NCI-H146 treated with DMSO at 0.1 percent for 48 hours (cell line): Measurements from ENCODE around the gene ADAMTS14.

Experiments used
- DNase-seq: peaks from one replicate; lab custom pipeline; 2025; ENCODE audit not compliant: unreplicated experiment; lab: John Stamatoyannopoulos, UW

Gene ADAMTS14

DNA sequence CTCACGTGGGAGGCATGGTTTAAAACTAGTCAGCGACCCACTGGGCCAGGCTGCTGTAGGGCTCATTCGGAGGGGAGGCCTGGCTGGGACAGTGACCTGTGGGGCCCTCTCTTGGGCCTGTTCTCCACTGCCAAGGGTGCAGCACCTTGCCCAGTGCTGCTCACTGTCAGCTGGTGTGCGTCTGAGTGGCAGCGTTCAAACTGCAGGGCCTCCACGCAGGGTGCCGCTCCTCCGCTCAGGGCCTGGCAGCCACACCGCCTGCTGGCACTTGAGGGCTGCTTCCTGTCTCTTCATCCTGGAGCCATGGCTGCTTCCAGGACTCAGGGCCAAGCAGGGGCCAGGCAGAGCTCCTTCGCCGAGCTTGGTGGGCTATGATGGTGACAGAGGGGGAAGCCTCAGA lies 18.3 kb downstream of the ADAMTS14 start:
- no peak for DNase-seq

DNA sequence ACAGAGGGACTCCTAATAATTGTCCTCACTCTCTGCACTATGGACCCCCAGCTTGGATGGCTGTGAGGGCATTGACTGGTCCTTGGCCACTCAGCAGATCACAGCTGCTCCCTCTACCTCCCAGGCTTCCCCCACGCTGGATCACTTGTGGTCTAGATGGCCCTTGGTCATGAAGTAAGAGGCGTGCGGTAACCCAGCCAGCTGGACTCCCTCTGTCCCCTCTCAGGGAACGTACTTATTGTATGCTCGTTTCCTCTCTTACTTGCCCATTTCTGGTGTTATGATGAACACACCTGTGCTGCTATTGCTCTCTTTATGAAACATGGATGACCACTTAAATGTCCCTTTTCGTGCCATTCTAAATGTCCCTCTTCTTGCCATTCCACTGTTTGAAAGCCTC lies 19.3 kb downstream of the ADAMTS14 start:
- DNase-seq, result no peak

DNA sequence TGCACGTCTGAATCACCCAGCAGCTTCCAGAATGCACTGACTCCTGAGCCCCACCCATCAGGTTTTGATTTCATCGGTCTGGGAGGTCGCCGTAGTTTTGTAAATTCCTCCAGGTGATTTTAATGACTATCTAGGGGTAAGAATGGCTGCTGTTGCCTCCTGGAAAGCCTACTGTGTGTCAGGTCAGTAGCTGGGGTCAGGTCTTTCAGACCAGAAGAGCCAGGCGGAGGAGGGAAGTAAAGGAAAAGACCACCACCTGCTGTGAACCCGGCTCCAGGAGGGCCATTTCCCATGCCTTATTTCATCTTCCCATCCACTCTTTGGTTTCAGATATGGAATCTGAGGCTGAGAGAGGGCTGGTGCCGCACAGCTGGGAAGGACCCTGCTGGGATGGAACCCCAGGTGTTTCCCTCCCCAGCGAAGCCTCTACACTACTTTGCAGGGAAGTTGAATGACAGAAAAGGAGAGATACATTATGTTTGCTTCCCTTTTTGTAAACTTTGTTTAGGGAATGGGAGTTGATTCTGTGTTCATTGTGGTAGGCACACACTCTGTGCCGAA lies 19.8 kb downstream of the ADAMTS14 start:
- no peak for DNase-seq

GRCh38 chr10:70693619-70694335 lies 21.5 kb downstream of the ADAMTS14 start:
- DNase-seq, result no peak

DNA sequence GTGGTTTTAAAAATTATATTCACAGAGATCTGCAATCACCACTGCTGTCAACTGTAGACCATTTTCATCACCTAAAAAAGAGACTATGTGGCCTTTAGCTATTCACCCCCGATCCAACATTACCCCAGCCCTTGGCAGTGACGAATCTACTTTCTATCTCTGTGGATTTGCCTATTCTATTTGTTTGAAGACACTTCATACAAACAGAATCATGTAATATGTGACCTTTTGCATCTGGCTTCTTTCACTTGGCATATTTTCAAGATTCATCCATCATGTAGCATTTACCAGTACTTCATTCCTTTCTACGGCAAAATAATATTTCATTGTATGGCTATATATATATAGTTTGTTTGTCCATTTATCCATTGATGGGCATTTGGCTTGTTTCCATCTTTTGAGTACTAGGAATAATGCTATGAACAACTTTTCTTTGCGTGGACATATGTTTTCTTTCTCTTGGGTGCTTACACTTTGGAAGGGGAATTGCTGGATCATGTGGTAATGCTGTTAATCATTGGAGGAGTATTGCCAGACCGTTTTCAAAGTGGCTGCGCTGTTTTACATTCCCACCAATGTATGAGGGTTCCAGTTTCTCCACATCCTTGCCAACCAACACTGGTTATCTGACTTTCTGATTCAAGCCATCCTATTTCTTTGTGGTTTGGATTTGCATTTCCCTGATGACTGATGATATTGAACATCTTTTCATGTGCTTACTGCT lies 22.3 kb downstream of the ADAMTS14 start:
- DNase-seq, result no peak

DNA sequence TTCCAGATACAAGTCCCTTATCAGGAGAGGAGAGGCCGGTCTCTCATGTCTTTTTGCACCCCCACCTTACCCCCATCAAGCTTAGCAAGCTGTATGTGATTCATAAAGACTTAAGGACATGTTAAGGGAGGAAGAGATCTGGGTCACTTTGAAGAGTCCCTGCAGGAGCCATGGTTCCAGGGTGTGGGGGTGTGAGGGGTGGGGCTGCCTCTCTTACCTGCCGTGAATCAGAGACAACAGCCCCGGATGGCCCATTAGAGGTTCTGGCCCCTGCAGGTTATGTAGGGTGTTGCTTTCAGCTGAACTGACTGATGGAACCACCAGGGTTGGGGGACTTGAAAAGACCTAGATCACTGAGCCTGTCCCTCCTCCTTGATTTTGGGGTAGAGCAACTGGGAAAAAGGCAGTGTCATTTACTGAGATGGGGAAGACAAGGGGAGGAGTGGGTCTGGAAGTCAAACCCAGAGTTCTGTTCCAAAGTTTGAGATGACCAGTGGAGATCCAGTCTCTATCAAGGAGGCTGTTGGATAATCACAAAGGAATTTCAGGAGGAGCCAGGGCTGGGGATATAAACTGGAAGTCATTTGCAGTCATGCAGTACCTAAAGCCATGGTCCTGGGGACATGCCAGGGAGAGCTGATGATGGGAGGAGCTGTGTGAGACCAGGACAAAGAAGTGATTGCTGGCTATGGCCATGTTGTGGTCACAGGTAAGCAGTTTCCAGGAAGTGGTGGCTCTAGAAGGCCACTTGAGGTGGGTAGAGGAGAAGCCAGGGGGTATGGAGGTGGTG lies 23.1 kb downstream of the ADAMTS14 start:
- no peak for DNase-seq

GRCh38 chr10:70698211-70698610 lies 25.9 kb downstream of the ADAMTS14 start:
- no peak for DNase-seq

- DNase-seq, result no peak
These were observed 26.9 kb downstream of the ADAMTS14 start for GRCh38 chr10:70699063-70699658.

DNA sequence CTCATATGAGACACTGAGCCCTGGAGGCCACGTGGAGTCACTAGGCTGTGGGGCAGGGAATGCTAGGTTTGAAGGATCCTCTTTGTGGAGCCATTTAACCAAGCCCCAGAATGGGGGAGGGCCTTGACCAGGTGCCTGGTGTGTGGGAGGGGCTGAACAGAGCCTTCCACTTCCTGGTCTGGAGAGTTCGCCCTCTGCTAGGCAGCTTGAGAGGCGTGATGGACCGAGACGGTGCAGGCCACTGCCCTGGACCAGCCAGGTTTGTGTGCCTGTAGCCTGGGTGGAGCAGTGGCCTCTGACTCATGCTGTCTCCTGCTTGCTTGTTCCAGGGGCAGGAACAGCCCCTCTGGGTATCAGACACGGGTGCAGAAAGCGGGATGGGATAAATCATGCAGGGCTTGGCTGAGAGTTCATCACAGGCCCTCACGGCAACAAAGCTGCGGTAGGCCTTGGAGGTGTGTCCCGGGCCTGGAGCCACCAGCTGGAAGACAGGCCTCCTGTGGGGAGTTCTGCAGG lies 27.4 kb downstream of the ADAMTS14 start:
- no peak for DNase-seq

GRCh38 chr10:70702190-70702763 lies 30.0 kb downstream of the ADAMTS14 start:
- DNase-seq, result no peak

DNA sequence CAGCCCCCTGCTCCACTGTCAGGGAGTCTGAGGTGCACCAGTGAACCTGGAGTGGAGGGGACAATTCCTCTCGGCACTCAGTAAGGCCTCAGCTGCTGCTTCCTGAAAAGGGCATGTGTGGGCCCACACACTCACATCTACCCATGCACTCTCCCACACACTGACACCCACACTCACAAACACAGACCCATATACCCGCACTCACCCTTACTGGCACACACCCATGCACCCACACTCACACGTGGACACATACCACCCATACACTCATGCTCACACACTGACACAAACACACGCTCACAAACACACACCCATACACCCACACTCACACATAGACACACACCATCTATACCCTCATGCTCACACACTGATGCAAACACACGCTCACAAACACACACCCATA lies 31.9 kb downstream of the ADAMTS14 start:
- DNase-seq, result no peak

- no peak for DNase-seq
These were observed 33.0 kb downstream of the ADAMTS14 start for GRCh38 chr10:70705121-70705861.

GRCh38 chr10:70711177-70711576 lies 38.9 kb downstream of the ADAMTS14 start:
- DNase-seq, result no peak

- no peak for DNase-seq
These were observed 39.6 kb downstream of the ADAMTS14 start for GRCh38 chr10:70711911-70712310.

GRCh38 chr10:70714245-70714644 lies 41.9 kb downstream of the ADAMTS14 start:
- DNase-seq, result no peak

- DNase-seq, result no peak
These were observed 42.6 kb downstream of the ADAMTS14 start for GRCh38 chr10:70714951-70715350.

DNA sequence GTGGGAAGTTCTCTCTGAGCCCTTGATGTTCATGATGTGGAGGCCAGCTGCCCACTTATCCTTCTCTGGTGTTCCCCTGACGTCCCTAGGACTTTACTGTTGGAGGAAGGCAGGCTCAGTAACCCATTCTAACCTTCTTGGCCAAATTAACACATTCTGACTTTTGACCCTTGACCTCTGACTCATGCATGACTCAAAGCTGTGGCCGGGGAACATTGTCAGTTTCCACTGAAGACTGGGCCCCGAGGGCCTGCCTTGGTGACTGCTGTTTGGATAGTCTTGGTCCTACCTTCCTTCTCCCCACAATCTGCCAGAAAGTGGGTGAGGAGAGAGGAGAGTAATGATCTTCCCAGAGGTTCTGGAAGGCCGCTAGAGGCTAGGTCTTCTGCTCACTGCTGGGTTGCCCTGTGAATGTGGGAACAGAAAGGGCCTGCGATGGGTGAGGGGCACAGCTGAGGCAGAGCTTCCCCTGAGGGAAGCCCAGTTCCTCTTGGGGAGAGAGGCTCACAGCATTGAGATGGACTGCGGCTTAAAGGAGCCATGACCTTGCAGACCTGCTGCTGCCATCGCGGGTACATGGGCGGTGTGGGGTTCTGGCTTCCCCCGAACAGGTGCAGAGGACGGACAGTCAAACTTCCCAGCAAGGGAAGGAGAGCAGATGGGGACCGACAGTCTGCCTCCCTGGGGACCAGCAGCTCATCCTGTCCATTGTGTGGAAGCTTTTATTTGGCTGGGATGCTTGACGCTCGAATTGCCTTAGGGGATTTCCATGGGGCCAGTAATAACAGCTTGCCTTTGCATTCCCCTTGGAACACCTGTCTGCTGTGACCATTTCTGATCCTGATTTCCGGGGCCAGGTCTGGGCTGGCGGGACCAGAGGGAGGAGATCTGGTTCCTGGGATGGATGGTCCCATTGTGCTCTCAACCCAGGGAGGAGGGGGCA lies 43.8 kb downstream of the ADAMTS14 start:
- peak; percentile 97 for DNase-seq

GRCh38 chr10:70722820-70723424 lies 50.6 kb downstream of the ADAMTS14 start:
- DNase-seq, result no peak
